SK-N-DZ (cell line): ENCODE data around the gene AKNA.
A peak's percentile ranks its signal among the peaks of the same experiment; 100 is the strongest.

Experiments used
- DNase-seq: peaks from one replicate; pipeline ENCODE4 v3.0.0-alpha.2; 2015; ENCODE audit warnings: low spot score

The AKNA gene

DNA sequence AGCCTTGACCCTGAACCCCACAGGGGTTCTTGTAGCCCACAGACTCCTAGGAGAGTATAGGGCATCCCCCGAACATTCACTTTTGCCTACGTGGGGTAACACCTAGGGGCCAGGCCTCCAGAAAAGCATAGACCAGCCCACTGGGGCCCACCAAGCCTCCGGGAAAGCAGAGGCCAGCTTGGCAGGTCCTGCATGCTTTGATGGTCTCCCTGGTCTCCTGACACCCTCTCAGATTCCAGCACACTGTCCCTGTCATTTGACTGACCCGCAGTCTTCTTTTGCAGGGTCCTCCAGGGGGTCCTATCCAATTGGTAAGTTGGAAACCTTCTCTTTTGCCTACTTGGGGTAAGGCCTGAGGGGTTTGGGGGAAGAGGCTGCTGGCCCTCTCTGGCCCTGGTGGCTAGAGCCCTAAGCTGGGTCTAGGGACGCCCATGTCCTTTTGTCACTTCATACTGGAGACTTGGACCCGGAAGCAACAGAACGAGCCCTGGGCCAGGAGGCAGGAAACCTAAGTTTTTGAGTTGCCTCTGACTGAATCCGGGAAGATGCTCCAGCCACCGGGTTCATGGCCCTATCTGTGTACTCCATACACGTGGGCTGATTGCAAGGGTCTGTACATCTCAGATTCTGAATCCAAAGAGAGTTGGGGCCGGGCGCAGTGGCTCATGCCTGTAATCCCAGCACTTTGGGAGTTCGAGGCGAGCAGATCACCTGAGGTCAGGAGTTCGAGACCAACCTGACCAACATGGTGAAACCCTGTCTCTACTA lies 85.8 kb downstream of the AKNA start:
- no peak for DNase-seq

DNA sequence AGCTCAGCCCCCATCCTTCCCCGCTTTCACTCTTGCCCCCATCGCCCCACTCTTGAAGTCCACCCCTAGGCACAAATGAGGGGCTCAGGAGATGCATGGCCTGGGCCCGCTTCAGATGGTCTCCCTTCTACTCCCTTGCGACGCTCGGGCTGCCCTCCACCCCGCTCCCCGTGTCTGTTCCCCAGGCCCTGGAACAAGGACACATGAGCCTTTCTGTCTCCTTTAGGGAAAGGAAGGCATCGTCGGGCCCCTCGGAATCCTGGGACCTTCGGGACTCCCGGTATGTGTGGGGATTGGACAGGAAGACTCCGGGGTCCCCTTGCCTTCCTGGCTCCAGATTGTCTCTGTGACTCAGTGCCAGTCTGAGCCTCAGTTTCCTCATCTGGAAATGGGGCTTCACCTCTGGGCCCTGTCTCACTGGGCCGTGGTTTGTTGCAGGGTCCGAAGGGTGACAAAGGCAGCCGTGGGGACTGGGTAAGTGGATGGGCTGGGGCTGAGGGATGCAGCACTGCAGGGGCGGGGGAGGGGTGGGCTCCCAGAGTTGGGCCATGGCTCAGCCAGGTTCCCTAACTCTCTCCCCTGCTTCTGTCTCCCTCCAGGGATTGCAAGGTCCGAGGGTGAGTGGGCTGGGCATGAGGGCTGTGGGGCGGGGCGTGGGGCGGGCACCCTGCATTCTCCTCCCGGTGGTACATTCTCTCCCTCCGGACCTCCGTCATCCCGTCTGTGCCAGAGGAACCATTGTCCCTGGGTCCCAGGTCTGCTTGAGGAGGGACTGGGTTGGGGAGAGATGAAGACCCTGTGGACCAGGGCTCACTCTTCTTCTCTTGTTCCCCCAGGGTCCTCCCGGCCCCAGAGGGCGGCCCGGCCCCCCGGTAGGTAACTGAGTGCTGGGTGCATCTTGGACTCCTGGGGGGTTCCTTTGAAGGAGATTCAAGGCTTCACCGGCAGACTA lies 86.7 kb downstream of the AKNA start:
- no peak for DNase-seq

DNA sequence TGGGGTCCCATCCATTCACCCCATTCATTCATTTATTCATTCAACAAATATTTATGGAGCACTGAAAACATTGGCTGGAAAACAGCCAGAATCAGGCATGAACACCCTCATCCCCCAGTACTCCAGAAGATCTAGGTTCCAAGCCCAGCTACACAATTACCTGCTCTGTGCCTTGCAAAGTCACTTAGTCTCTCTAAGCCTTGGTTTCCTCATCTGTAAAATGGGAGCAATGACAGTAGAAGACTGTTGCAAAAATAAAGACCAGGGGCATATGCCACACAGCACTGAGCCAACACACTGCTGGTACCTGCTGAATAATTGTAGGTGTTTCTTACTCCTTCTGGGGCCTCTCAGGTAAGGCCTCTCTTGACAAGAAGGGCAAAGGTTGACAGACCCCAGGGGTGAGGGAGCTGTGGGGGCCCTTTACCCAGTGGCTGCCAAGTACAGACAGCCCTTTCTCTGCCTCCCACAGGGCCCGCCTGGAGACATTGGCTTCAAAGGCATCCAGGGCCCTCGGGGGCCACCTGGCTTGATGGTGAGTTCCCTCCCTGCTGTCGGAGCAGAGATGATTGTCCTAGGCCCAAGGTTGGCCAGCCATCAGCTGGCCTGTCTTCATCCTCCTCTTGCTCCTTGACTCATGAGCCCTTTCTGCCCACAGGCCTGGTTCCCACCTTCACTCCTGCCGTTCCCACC lies 87.5 kb downstream of the AKNA start:
- no peak for DNase-seq

DNA sequence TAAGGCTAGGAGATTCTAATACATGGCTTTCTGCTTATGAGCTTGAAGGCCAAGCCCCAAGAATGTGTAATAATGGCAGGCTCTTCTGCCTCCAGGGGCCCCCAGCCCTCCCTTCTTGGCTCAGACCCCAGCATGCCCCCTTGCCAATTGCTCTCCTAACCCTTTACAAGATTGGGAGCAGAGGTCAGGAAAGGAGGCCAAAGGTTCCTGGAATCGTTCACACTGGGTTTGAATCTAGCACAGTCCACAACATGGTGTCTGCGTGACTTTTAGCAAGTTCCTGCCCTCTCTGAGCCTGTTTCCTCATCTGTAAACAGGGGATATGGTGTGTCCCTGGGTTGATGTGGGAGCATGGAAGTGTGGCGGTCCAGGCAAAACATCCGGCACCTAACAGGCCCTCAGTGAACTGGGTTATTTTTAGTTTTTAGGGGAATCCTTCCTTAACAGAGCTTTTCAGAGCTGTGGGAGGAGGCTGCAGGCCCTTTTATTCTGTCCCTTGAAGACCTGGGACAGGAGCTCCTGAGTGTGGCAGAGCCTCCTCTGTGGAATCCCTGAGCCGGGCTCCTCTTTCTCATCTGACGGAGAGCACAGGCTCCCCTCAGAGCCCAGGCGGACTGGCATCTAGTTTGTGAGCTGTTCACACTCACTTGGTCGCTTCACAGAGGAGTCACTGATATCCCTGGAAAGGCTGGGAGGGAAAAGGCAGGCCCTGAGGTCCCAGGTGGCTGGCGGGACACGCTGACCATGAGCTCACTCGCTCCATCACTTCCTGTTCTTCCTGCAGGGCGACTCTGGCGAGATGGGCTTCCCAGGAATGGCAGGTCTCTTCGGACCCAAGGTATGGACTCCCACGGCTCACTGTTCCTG lies 88.3 kb downstream of the AKNA start:
- no peak for DNase-seq

GRCh38 chr9:114296338-114296737 lies 91.4 kb downstream of the AKNA start:
- no peak for DNase-seq

- DNase-seq: no peak
Observed at GRCh38 chr9:114294664-114295063, 93.1 kb downstream of the AKNA start.

DNA sequence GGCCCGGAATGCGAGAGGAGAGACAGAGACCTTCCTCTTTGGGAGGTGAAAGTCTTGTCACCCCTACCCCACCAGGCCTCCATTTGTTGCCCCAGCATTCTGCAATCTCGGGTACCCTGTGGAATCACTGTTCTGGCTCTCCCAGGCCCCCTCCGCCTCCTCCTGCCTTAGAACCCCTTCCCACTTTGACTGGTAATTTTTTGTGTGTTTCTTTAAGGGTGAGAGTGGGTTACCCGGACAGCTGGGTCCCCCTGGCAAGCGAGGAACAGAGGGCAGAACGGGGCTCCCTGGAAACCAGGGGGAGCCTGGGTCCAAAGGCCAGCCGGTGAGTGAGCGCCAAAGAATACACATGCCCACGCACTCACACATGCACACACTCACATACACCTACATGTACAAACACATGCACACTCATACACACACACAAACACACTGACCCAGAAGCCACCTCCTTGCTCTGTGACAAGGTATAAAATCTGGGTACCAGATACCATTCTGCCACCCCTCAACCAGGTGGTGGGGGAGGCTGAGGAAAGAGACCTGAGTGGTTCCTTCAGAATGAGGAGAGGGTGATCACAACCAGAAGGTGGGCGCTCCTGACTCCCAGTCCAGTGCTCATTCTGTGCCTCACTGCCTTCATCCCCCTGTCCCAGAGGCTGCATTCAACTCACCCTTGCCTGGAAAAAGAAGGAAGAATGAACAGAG lies 95.7 kb downstream of the AKNA start:
- DNase-seq: no peak

DNA sequence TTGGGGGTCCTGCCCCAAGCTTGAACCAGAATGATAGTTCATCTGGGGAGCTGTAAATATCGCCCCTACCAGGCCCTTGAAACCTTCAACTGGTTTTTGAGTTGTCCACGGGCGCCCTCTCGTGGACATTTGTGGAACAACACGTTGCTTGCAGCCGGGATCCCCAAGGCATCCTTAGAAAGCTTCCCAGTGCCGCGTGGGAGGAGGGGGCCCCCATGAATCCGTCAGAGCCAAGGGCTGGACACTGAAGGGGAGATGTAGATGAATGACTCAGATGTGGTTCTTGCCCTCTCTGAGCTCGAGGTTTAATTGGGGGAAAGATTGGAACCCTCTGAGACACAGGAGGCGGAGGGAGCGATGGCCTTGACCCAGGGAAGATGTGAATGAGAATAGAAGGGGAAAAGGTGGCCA lies 96.7 kb downstream of the AKNA start:
- DNase-seq: peak; percentile 61

DNA sequence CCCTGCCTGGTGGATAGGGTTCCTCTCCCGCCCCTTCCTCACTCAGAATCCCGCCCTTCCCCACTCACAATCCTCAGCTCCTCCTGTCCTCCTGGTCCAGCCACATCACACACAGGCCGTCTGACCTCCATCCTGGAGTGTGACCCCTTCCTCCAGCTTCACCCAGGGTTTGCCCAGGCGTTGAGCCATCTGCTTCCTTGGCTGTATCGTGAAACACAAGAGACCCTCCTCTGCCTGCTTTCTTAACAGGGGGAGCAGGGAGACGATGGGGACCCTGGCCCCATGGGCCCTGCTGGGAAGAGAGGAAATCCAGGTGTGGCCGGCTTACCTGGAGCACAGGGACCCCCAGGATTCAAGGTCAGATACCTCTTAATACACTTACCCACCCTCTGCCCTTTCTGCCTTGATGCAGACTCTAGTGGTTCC lies 97.2 kb downstream of the AKNA start:
- DNase-seq: no peak

DNA sequence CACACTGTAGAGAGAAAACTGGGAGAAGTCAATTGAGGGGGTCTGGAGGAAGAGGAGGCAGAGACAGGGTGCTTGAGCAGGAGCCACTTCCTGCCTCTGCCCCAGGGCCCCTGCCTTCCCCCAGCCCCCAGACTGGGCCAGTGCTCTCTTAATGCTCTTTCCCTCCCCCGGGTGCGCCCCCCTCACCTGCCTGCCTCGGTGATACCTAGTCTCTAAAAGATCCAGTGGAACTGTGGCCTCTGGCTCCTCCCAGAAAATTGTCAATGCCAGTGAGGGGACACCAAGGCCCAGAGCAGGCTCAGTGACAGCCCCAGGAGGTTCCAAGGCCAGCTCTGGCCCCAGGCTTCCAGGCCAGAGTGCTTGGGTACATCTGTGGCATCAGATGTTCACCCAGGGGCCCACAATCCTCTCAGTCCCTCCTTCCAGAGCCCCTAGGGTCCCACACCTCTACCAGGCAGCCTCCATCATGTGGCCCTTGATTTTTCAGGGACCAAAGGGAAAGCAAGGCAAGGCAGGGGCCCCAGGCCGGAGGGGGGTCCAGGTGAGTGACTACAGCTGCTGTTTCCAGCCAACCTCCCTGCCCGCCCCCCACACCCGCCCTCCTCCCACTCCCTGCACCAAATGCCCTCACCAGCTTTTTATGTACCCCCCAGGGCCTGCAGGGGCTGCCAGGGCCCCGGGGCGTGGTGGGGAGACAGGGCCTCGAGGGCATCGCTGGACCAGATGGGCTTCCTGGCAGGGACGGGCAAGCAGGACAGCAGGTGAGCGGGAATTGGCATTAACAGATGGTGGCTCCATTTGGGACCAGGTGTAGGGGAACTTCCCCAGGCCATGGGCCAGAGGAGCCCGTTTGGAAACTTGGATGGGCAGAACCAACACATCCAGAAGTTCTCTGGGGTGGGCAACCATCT lies 98.0 kb downstream of the AKNA start:
- no peak for DNase-seq

- DNase-seq: no peak
Observed at GRCh38 chr9:114289106-114289505, 98.7 kb downstream of the AKNA start.

GRCh38 chr9:114288193-114289091 lies 99.3 kb downstream of the AKNA start:
- DNase-seq: no peak

GRCh38 chr9:114287763-114288192 lies 100.0 kb downstream of the AKNA start:
- DNase-seq: no peak

DNA sequence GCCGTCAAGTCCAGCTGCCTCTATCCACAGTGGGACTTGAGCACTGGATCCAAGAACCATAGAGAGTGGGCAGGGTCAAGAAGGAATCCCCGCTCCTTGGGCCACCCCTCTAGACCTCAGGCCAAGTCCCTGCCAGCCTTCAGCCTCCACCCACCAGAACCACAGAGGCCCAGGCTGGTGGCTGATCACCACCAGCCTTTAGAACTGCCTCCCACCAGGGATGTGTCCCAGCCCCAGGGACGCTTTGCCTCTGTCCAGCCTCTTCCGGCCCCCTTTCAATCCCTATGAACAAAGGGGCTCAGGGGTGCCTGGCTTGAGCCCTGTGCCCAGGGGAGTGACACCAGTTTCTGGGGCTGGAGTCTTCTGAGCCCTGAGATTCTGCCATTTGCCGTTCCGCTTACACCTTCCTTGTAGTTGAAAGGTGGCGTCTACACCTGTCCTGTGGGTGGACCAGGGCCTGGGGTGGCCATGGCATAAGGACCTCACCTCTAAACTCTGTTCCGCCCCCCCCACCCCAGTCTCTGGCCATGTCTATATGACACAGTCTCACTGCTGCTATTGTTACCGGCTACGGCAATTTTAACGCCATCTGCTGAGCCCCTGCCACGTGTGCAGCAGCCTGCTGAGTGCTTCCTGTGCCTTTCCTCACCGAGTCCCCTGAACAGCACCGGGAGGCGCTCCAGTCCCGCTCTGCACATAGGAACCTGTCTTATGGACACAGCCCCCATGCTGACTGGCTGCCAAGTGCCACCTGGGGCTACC lies 100.6 kb downstream of the AKNA start:
- DNase-seq: no peak

DNA sequence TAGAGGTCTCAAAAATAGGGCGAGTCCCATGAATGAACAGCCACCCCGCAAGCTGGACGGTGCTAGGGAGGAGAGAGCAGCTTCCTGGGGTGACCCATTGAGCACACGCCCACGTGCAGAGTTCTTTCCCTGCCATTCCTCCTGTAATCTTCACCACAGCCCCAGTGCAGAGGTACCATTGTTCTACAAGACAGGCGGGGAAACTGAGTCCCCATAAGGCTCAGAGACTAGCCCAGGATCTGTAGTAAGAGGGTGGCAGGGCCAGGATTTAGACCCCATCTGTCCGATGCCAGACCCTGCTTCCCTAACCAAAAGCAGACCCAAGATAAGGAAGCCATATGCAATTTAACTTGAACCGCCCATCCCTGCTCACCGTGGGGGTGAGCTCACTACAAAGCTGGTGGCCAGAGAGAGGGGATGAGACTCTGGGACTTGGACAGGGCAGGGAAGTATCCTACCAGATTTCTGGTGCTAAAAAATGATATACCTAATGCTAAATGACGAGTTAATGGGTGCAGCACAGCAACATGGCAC lies 101.6 kb downstream of the AKNA start:
- DNase-seq: no peak

- no peak for DNase-seq
Observed at GRCh38 chr9:114285166-114285867, 102.5 kb downstream of the AKNA start.
